ENCODE results near the gene TMC5. TPM values are rescaled to one million over a fixed set of nuclear protein-coding genes. Genes with fewer than 3 reads are reported as not detected.
"Not testable (repeated sequence)": the region's sequence is repeated elsewhere in the genome, so short reads cannot be mapped to it uniquely, and the experiment has no call there.

Gene TMC5
- total RNA-seq, 1 donor from 2014 or later: 68.7 TPM

- intact Hi-C loops (cut with DNase I): no loop called here
- Histone ChIP-seq H3K36me3 (peaks cover 65% of the 10 kb centered on the region), H3K4me3 (no peak overlapping the region), H3K27me3 (no peaks in the 10 kb centered on the region), H3K4me1 (no peaks in the 10 kb centered on the region), H3K9me3 (no peaks in the 10 kb centered on the region), H3K27ac (no peak overlapping the region)
- ATAC-seq (no peak), DNase-seq (no peak)
- TF ChIP-seq, protein P1, sequence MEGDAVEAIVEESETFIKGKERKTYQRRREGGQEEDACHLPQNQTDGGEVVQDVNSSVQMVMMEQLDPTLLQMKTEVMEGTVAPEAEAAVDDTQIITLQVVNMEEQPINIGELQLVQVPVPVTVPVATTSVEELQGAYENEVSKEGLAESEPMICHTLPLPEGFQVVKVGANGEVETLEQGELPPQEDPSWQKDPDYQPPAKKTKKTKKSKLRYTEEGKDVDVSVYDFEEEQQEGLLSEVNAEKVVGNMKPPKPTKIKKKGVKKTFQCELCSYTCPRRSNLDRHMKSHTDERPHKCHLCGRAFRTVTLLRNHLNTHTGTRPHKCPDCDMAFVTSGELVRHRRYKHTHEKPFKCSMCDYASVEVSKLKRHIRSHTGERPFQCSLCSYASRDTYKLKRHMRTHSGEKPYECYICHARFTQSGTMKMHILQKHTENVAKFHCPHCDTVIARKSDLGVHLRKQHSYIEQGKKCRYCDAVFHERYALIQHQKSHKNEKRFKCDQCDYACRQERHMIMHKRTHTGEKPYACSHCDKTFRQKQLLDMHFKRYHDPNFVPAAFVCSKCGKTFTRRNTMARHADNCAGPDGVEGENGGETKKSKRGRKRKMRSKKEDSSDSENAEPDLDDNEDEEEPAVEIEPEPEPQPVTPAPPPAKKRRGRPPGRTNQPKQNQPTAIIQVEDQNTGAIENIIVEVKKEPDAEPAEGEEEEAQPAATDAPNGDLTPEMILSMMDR (IDR thresholded peaks at IDR 0.05): no peak
Measured at GRCh38 chr16:19540241-19540970, 122.7 kb downstream of the TMC5 start.

DNA sequence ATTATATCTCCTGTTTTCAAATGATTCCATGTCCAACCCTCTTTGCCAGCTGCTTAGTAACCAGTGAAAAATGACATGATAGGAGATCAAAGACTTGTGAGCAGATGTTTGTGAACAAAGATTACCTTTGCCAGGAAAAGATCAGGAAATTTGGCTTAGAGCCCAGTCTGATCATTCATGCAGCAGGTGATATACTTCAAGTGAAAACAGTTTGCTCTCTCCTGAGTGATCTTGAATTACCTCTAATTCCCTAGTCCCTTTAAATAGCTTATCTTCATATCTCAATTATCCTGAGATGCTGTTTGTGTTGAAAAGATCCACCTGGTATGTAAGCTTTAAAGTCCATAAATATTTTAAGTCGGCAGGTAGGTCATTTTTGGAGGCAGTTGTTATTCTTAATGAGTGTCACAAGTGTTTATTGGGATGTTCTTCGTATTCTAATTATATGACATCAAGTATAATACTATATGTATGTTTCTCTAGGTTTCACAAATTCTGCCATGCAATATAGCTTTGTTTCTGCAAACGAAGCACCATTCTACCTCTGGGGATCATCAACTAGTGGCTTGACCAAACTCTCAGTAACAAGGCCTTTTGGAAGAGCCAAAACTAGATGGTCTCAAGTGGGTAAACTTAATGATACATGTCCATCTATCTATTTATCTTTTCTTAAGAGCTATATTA is 124.6 kb downstream of the TMC5 start:
- no peaks in the 10 kb centered on the region for H3K9me3 ChIP-seq
- no peak for ATAC-seq
- DNase-seq: no peak
- TF ChIP-seq, protein P1 (IDR thresholded peaks at IDR 0.05): no peak
- no peak overlapping the region for H3K27ac ChIP-seq
- H3K27me3 ChIP-seq: no peaks in the 10 kb centered on the region
- intact Hi-C loops (cut with DNase I): no loop called here
- peaks cover 52% of the 10 kb centered on the region for H3K36me3 ChIP-seq
- H3K4me3 ChIP-seq: no peak overlapping the region
- no peaks in the 10 kb centered on the region for H3K4me1 ChIP-seq

DNA sequence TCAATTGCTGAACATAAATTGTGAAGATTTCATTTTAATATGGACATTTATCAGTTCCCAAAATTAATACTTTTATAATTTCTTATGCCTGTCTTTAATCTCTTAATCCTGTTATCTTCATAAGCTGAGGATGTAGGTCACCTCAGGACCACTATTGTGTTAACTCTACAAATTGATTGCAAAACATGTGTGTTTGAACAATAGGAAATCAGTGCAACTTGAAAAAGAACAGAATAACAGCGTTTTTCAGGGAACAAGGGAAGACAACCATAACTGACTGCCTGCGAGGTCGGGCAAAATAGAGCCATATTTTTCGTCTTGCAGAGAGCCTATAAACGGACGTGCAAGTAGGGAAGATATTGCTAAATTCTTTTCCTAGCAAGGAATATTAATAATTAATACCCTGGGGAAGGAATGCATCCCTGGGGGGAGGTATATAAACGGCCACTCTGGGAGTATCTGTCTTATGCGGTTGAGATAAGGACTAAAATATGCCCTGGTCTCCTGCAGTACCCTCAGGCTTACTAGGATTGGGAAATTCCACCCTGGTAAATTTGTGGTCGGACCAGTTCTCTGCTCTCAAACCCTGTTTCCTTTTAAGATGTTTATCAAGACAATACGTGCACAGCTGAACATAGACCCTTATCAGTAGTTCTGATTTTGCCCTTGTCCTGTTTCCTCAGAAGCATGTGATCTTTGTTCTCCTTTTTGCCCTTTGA is 125.8 kb downstream of the TMC5 start:
- H3K4me1 ChIP-seq; H3K27ac ChIP-seq; H3K27me3 ChIP-seq; H3K4me3 ChIP-seq; ATAC-seq; H3K9me3 ChIP-seq; DNase-seq; intact Hi-C loops (cut with DNase I): not testable (repeated sequence)
- peaks cover 61% of the 10 kb centered on the region for H3K36me3 ChIP-seq

- Histone ChIP-seq H3K9me3 (no peaks in the 10 kb centered on the region), H3K4me3 (no peak overlapping the region), H3K27ac (no peak overlapping the region), H3K27me3 (no peaks in the 10 kb centered on the region), H3K4me1 (no peaks in the 10 kb centered on the region), H3K36me3 (peaks cover 56% of the 10 kb centered on the region)
- TF ChIP-seq, protein P1 (IDR thresholded peaks at IDR 0.05): no peak
- DNase-seq (no peak), ATAC-seq (no peak)
- intact Hi-C loops (cut with DNase I): no loop called here
Measured at GRCh38 chr16:19548144-19548543, 130.5 kb downstream of the TMC5 start.

Other genes with a start within 250 kb of the TMC5 start
- gene SYT17, start 249.6 kb upstream of the TMC5 start, total RNA-seq: 13.7 TPM
- gene CLEC19A, start 132.2 kb upstream of the TMC5 start, total RNA-seq: 0.17 TPM
- 75.3 TPM for gene GDE1, start 104.2 kb downstream of the TMC5 start, total RNA-seq
- 16.6 TPM for gene CCP110, start 106.1 kb downstream of the TMC5 start, total RNA-seq
- 51.9 TPM for gene VPS35L, start 137.8 kb downstream of the TMC5 start, total RNA-seq